ENCODE data around the gene SELENOK.
A peak's percentile ranks its signal among the peaks of the same experiment; 100 is the strongest.

SELENOK gene

GRCh38 chr3:53883008-53883407 lies 8.7 kb downstream of the SELENOK start:
- DNase-seq (ENCODE audit: low read depth), result no peak

- peak; percentile 81 for DNase-seq (ENCODE audit: low read depth)
Measured at GRCh38 chr3:53881691-53882593, 9.7 kb downstream of the SELENOK start, which contains the start of gene ACTR8. ACTR8 (minus strand) TSS chr3:53882152; CDS start chr3:53882101, 51 bp downstream.

GRCh38 chr3:53880396-53881345 lies 11.0 kb downstream of the SELENOK start:
- DNase-seq (ENCODE audit: low read depth), result peak; percentile 26

GRCh38 chr3:53865732-53866499 lies 25.7 kb downstream of the SELENOK start:
- no peak for DNase-seq (ENCODE audit: low read depth)

GRCh38 chr3:53863145-53863544 lies 28.5 kb downstream of the SELENOK start:
- DNase-seq (ENCODE audit: low read depth), result no peak

GRCh38 chr3:53862241-53862640 lies 29.4 kb downstream of the SELENOK start:
- no peak for DNase-seq (ENCODE audit: low read depth)

GRCh38 chr3:53860196-53860595 lies 31.5 kb downstream of the SELENOK start:
- DNase-seq (ENCODE audit: low read depth), result no peak

- DNase-seq (ENCODE audit: low read depth), result no peak
Measured at GRCh38 chr3:53859178-53859577, 32.5 kb downstream of the SELENOK start.

GRCh38 chr3:53858096-53858741 lies 33.4 kb downstream of the SELENOK start:
- DNase-seq (ENCODE audit: low read depth), result no peak

- no peak for DNase-seq (ENCODE audit: low read depth)
Measured at GRCh38 chr3:53856964-53857363, 34.7 kb downstream of the SELENOK start.

GRCh38 chr3:53850895-53851294 lies 40.8 kb downstream of the SELENOK start:
- DNase-seq (ENCODE audit: low read depth), result peak; percentile 13

- no peak for DNase-seq (ENCODE audit: low read depth)
Measured at GRCh38 chr3:53849916-53850315, 41.7 kb downstream of the SELENOK start.

GRCh38 chr3:53846851-53847155 lies 44.9 kb downstream of the SELENOK start:
- no peak for DNase-seq (ENCODE audit: low read depth)

- DNase-seq (ENCODE audit: low read depth), result no peak
Measured at GRCh38 chr3:53846134-53846850, 45.4 kb downstream of the SELENOK start, which contains the start of the genes CHDH and IL17RB. CHDH (minus strand) TSS chr3:53846419; CDS start chr3:53824008, 22,411 bp downstream. IL17RB (plus strand) TSS chr3:53846568; CDS start chr3:53846589, 21 bp downstream.

- no peak for DNase-seq (ENCODE audit: low read depth)
Measured at GRCh38 chr3:53845881-53846133, 45.9 kb downstream of the SELENOK start.

GRCh38 chr3:53845103-53845880 lies 46.4 kb downstream of the SELENOK start:
- DNase-seq (ENCODE audit: low read depth), result peak; percentile 13

GRCh38 chr3:53844262-53845102 lies 47.2 kb downstream of the SELENOK start:
- no peak for DNase-seq (ENCODE audit: low read depth)

- DNase-seq (ENCODE audit: low read depth), result no peak
Measured at GRCh38 chr3:53843195-53844177, 48.2 kb downstream of the SELENOK start.

All from ELR (cell line).